Sigmoid colon (tissue), 7 donors: ENCODE measurements around the gene RASAL1. TPM values are rescaled to one million over a fixed set of nuclear protein-coding genes. Genes with fewer than 3 reads are reported as not detected.

Experiments used
- DNase-seq: peaks from one replicate; pipeline ENCODE4 v3.0.0-alpha.2; 2019
- H3K27ac ChIP-seq, 4 donors: fragments of 200-600 bp; sonication (generic); one replicate each; pipeline ENCODE4 v1.5.1; 2016 to 2019; ENCODE audit warnings: mild to moderate bottlenecking in 1 of 4
- H3K27me3 ChIP-seq, 3 donors: fragments of 200-600 bp; sonication (generic); one replicate each; pipeline ENCODE4 v1.5.1; 2019; ENCODE audit warnings: mild to moderate bottlenecking in 1 of 3
- H3K36me3 ChIP-seq, 4 donors: fragments of 200-600 bp; sonication (generic); one replicate each; pipeline ENCODE4 v1.5.1; 2016 to 2019
- H3K4me1 ChIP-seq, 4 donors: fragments of 200-600 bp; sonication (generic); one replicate each; pipeline ENCODE4 v1.5.1; 2017 to 2019
- H3K4me3 ChIP-seq, 4 donors: fragments of 200-600 bp; sonication (generic); one replicate each; pipeline ENCODE4 v1.5.1; 2017 to 2019; ENCODE audit warnings: mild to moderate bottlenecking in 2 of 4, moderate library complexity in 1 of 4
- H3K9me3 ChIP-seq, 4 donors: fragments of 200-600 bp in 3 of 4; sonication (generic) in 3 of 4; one replicate each; pipeline versions ENCODE4 v1.5.1 to v1.6.1; 2013 to 2019
- EP300 ChIP-seq, 4 donors: sonication (generic); formaldehyde crosslinking; IDR thresholded peaks; one replicate each; pipeline ENCODE4 v1.6.1; 2017; ENCODE audit warnings: antibody characterized with exemption in 4 of 4
- POLR2A ChIP-seq, 2 donors: fragments of 450-650 bp; IDR thresholded peaks; one replicate each; pipeline ENCODE4 v1.6.1; 2016; ENCODE audit warnings: antibody characterized with exemption in 2 of 2, mild to moderate bottlenecking in 2 of 2, moderate library complexity in 2 of 2
- POLR2AphosphoS5 ChIP-seq, 4 donors: sonication (generic); formaldehyde crosslinking; IDR thresholded peaks; one replicate each; pipeline ENCODE4 v1.6.1; 2017; ENCODE audit warnings: antibody characterized with exemption in 4 of 4
- WGBS, 2 donors: extraction: QIAGEN DNeasy Blood & Tissue Kit; methylation state at CpG; one replicate each; pipeline ENCODE4 v1.1.7; 2013; 5-methylcytosine and 5-hydroxymethylcytosine counted together
- intact Hi-C: fragments of 100-400 bp; cut with DNase I; formaldehyde crosslinking; loops from one replicate; pipeline ENCODE4 v1.15.1; 2023
- polyA plus RNA-seq, 3 donors: library from polyadenylated mRNA; stranded (reverse); fragments of 200-250 nt; gene quantifications; one replicate each; pipeline ENCODE4 v1.2.3, GENCODE V29; 2013
- total RNA-seq, 4 donors: library from RNA; depleted of rRNA; stranded (reverse); fragments of >200 nt; gene quantifications; one replicate each; pipeline ENCODE4 v1.1.0, GENCODE V29; 2016
- TF ChIP-seq, protein P1 (sequence below), 4 experiments: fragments of 450-650 bp in 3 of 4; fragments of 200-600 bp in 1 of 4; IDR thresholded peaks; one replicate each; pipeline ENCODE4 v1.5.1; 2016 to 2019; ENCODE audit warnings: antibody characterized with exemption in 4 of 4, mild to moderate bottlenecking in 3 of 4, moderate library complexity in 2 of 4
- donor health status: healthy with polysubstance abuse.
- donor health status: Bipolar disorder and iron deficiency.
- donor health status: healthy.

The RASAL1 gene
- total and polyA plus RNA-seq, 7 donors, result under 0.01 to 10.5 (median 3.0) TPM; not detected in 2

GRCh38 chr12:113149361-113150150 lies 14.0 kb upstream of the RASAL1 start, which contains the start of gene CFAP73:
CFAP73 (plus strand) TSS chr12:113149724; CDS start chr12:113149858, 134 bp downstream.
- Histone ChIP-seq H3K36me3 (no peaks in the 10 kb centered on the region), H3K27me3 (peaks cover 14 to 45% (median 37%) of the 10 kb centered on the region in 3 donors), H3K4me3 (no peak within 1 kb of the TSS), H3K27ac (no peak within 1 kb of the TSS), H3K9me3 (no peaks in the 10 kb centered on the region), H3K4me1 (peaks cover 0 to 22% (median 17%) of the 10 kb centered on the region in 4 donors)
- intact Hi-C loops, result no loop called here
- no peak for DNase-seq
- 14 to 42% methylated on average over 22 of the region's 22 CpGs for WGBS, 2 donors
- TF ChIP-seq POLR2A (IDR thresholded peaks at IDR 0.05) (no peak), EP300 (IDR thresholded peaks at IDR 0.05) (no peak), POLR2AphosphoS5 (IDR thresholded peaks at IDR 0.05) (no peak)
- TF ChIP-seq, protein P1, sequence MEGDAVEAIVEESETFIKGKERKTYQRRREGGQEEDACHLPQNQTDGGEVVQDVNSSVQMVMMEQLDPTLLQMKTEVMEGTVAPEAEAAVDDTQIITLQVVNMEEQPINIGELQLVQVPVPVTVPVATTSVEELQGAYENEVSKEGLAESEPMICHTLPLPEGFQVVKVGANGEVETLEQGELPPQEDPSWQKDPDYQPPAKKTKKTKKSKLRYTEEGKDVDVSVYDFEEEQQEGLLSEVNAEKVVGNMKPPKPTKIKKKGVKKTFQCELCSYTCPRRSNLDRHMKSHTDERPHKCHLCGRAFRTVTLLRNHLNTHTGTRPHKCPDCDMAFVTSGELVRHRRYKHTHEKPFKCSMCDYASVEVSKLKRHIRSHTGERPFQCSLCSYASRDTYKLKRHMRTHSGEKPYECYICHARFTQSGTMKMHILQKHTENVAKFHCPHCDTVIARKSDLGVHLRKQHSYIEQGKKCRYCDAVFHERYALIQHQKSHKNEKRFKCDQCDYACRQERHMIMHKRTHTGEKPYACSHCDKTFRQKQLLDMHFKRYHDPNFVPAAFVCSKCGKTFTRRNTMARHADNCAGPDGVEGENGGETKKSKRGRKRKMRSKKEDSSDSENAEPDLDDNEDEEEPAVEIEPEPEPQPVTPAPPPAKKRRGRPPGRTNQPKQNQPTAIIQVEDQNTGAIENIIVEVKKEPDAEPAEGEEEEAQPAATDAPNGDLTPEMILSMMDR (IDR thresholded peaks at IDR 0.05), result no peak

DNA sequence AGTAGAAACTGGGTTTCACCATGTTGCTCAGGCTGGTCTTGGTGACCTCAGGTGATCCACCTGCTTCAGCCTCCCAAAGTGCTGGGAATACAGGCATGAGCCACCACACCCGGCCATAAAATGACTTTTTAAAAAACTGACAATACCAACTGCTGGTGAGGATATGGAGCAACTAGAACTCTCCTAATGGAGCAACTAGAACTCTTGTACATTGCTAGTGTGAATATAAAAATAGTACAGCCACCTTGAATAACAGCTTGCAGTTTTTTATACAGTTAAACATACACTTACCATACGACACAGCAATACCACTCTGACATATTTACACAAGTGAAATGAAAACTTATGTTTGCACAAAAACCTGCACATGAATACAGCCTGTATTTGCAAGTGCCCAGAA lies 11.4 kb upstream of the RASAL1 start:
- no peak overlapping the region for H3K27ac ChIP-seq
- TF ChIP-seq, protein P1 (IDR thresholded peaks at IDR 0.05), result no peak
- TF ChIP-seq EP300 (IDR thresholded peaks at IDR 0.05), result no peak
- TF ChIP-seq POLR2A (IDR thresholded peaks at IDR 0.05), result no peak
- TF ChIP-seq POLR2AphosphoS5 (IDR thresholded peaks at IDR 0.05), result no peak
- H3K27me3 ChIP-seq, result peaks cover 2 to 26% (median 15%) of the 10 kb centered on the region in 3 donors
- DNase-seq, result no peak
- intact Hi-C loops, result no loop called here
- peaks cover 0 to 6% (median 0%) of the 10 kb centered on the region in 4 donors for H3K4me1 ChIP-seq
- no peak overlapping the region for H3K4me3 ChIP-seq
- no peaks in the 10 kb centered on the region for H3K36me3 ChIP-seq
- WGBS, 2 donors, result 53 to 71% methylated on average over 2 of the region's 2 CpGs
- H3K9me3 ChIP-seq, result no peaks in the 10 kb centered on the region

GRCh38 chr12:113145720-113146551 lies 10.4 kb upstream of the RASAL1 start:
- Histone ChIP-seq H3K9me3 (no peaks in the 10 kb centered on the region), H3K27me3 (peaks cover 0 to 19% (median 7%) of the 10 kb centered on the region in 3 donors), H3K4me3 (no peak overlapping the region), H3K27ac (no peak overlapping the region), H3K4me1 (peaks cover 0 to 6% (median 0%) of the 10 kb centered on the region in 4 donors), H3K36me3 (no peaks in the 10 kb centered on the region)
- intact Hi-C loops, result no loop called here
- TF ChIP-seq EP300 (IDR thresholded peaks at IDR 0.05) (no peak), POLR2AphosphoS5 (IDR thresholded peaks at IDR 0.05) (no peak), POLR2A (IDR thresholded peaks at IDR 0.05) (no peak)
- TF ChIP-seq, protein P1 (IDR thresholded peaks at IDR 0.05), result no peak
- no peak for DNase-seq
- WGBS, 2 donors, result 69 to 84% methylated on average over 12 of the region's 12 CpGs

GRCh38 chr12:113144806-113145205 lies 9.2 kb upstream of the RASAL1 start:
- no peak overlapping the region for H3K4me3 ChIP-seq

More at GRCh38 chr12:113144806-113145205, 9.2 kb upstream of the RASAL1 start:
- Histone ChIP-seq H3K9me3 (no peaks in the 10 kb centered on the region), H3K36me3 (no peaks in the 10 kb centered on the region), H3K27ac (no peak overlapping the region), H3K4me1 (peaks cover 0 to 4% (median 0%) of the 10 kb centered on the region in 4 donors), H3K27me3 (peaks cover 0 to 14% (median 0%) of the 10 kb centered on the region in 3 donors)
- DNase-seq, result no peak
- TF ChIP-seq POLR2A (IDR thresholded peaks at IDR 0.05) (no peak), EP300 (IDR thresholded peaks at IDR 0.05) (no peak), POLR2AphosphoS5 (IDR thresholded peaks at IDR 0.05) (no peak)
- TF ChIP-seq, protein P1 (IDR thresholded peaks at IDR 0.05), result no peak
- intact Hi-C loops, result no loop called here
- WGBS, 2 donors, result 86 to 88% methylated on average over 5 of the region's 5 CpGs
